K562 (cell line): ENCODE results near the gene TMEM19. TPM values are rescaled to one million over a fixed set of nuclear protein-coding genes. Genes with fewer than 3 reads are reported as not detected.

ENCODE experiments used
- CXXC5 ChIP-seq: fragments of 250-450 bp; sonication (Bioruptor Pico); IDR thresholded peaks from 2 replicates; pipeline ENCODE4 v1.8.0; 2022; ENCODE audit warnings: inconsistent platforms, mild to moderate bottlenecking, moderate library complexity
- FOS ChIP-seq: IDR thresholded peaks from 3 replicates; pipeline ENCODE4 v1.6.1; 2011; ENCODE audit not compliant: insufficient read length; ENCODE audit errors: extremely low read depth
- HNRNPLL ChIP-seq: fragments of 200-400 bp; formaldehyde crosslinking; IDR thresholded peaks from 2 replicates; pipeline ENCODE4 v1.6.1; 2017; ENCODE audit warnings: low read length, low read depth, mild to moderate bottlenecking; ENCODE audit not compliant: poor library complexity, severe bottlenecking
- JUND ChIP-seq, 2 experiments: IDR thresholded peaks; 2 replicates in 1 of 2; 3 replicates in 1 of 2; pipeline ENCODE4 v1.6.1; 2011; ENCODE audit warnings: borderline replicate concordance in 2 of 2, low read depth in 2 of 2, low read length in 2 of 2, improper control_type of control experiment in 1 of 2, missing biosample characterization in 1 of 2, missing genetic modification characterization in 1 of 2, missing genetic modification reagents in 1 of 2
- L3MBTL2 ChIP-seq: fragments of 450-650 bp; IDR thresholded peaks from 2 replicates; pipeline ENCODE4 v1.6.1; 2016; ENCODE audit warnings: mild to moderate bottlenecking, moderate library complexity
- MTA1 ChIP-seq: fragments of 450-650 bp; IDR thresholded peaks from 2 replicates; pipeline ENCODE4 v1.6.1; 2017; ENCODE audit warnings: borderline replicate concordance
- POLR2AphosphoS5 ChIP-seq: IDR thresholded peaks from 2 replicates; pipeline ENCODE4 v1.6.1; 2011; ENCODE audit warnings: mild to moderate bottlenecking, low read depth, low read length, moderate library complexity; ENCODE audit not compliant: control insufficient read depth, insufficient read depth
- SIN3A ChIP-seq, 2 experiments: fragments of 150-350 bp in 1 of 2; IDR thresholded peaks; 2 replicates each; pipeline ENCODE4 v1.6.1; 2011 to 2016; ENCODE audit warnings: borderline replicate concordance in 2 of 2, low read depth in 2 of 2, low read length in 2 of 2, mild to moderate bottlenecking in 2 of 2, moderate library complexity in 2 of 2; ENCODE audit not compliant: control insufficient read depth in 1 of 2
- TAF9B ChIP-seq: fragments of 450-650 bp; IDR thresholded peaks from 2 replicates; pipeline ENCODE4 v1.6.1; 2018; ENCODE audit warnings: mild to moderate bottlenecking; ENCODE audit not compliant: partially characterized antibody
- TEAD1 ChIP-seq, 2 experiments: fragments of 450-650 bp in 1 of 2; sonication (generic) in 1 of 2; formaldehyde crosslinking; IDR thresholded peaks; 2 replicates each; pipeline versions ENCODE4 v1.4.0 to v1.8.0; 2020 to 2022; ENCODE audit warnings: mild to moderate bottlenecking in 2 of 2, missing genetic modification reagents in 1 of 2
- THRA ChIP-seq: fragments of 450-650 bp; IDR thresholded peaks from 2 replicates; pipeline ENCODE4 v1.6.1; 2017; ENCODE audit warnings: mild to moderate bottlenecking, moderate library complexity
- TRIM28 ChIP-seq: fragments of 450-650 bp; IDR thresholded peaks from 2 replicates; pipeline ENCODE4 v1.6.1; 2017
- ZBTB43 ChIP-seq: sonication (generic); formaldehyde crosslinking; IDR thresholded peaks from 2 replicates; pipeline ENCODE4 v1.8.0; 2023; ENCODE audit warnings: mild to moderate bottlenecking, missing genetic modification reagents
- ZNF140 ChIP-seq: fragments of 250-450 bp; sonication (Bioruptor Pico); IDR thresholded peaks from 2 replicates; pipeline ENCODE4 v1.8.0; 2021; ENCODE audit warnings: moderate library complexity, mild to moderate bottlenecking, inconsistent platforms
- ZNF212 ChIP-seq: fragments of 450-650 bp; formaldehyde crosslinking; IDR thresholded peaks from 2 replicates; pipeline ENCODE4 v1.4.0; 2020; ENCODE audit warnings: mild to moderate bottlenecking
- ZNF232 ChIP-seq: sonication (generic); formaldehyde crosslinking; IDR thresholded peaks from 2 replicates; pipeline ENCODE4 v1.8.0; 2022; ENCODE audit warnings: mild to moderate bottlenecking, missing genetic modification reagents
- ZNF253 ChIP-seq: fragments of 250-450 bp; sonication (Bioruptor Pico); conservative IDR thresholded peaks from 2 replicates; pipeline ENCODE4 v1.6.1; 2021; ENCODE audit warnings: mild to moderate bottlenecking
- ZNF263 ChIP-seq: sonication (generic); formaldehyde crosslinking; IDR thresholded peaks from 2 replicates; pipeline ENCODE4 v1.8.0; 2022; ENCODE audit warnings: mild to moderate bottlenecking, missing genetic modification reagents, borderline replicate concordance
- ZNF778 ChIP-seq: fragments of 450-650 bp; formaldehyde crosslinking; IDR thresholded peaks from 2 replicates; pipeline ENCODE4 v1.4.0; 2020; ENCODE audit warnings: mild to moderate bottlenecking, moderate library complexity
- polyA plus RNA-seq, 8 experiments: library from polyadenylated mRNA; depleted of rRNA in 4 of 8; stranded (reverse) in 5 of 8; unstranded in 3 of 8; fragments of >200 nt; fragmentation: Nextera tagmentation in 2 of 8; fragmentation: Illumina TruSeq in 1 of 8; extraction: Ambion mirVana in 2 of 8; extraction: Trizol in 1 of 8; gene quantifications; 2 replicates each; pipeline versions ENCODE4 v1.2.1 to v1.2.3, GENCODE V29; 2011 to 2014; ENCODE audit warnings: inconsistent platforms in 1 of 8, missing spikeins in 1 of 8
- total RNA-seq, 7 experiments: library from RNA; depleted of rRNA in 6 of 7; stranded (reverse); fragments of >200 nt in 6 of 7; fragmentation: Illumina TruSeq in 2 of 7; extraction: Trizol in 2 of 7; gene quantifications; 2 replicates each; pipeline versions ENCODE4 v1.2.1 to v1.2.3, GENCODE V29; 2011 to 2021; ENCODE audit warnings: low replicate concordance in 1 of 7
- TF ChIP-seq, protein P1 (sequence below): fragments of 450-650 bp; conservative IDR thresholded peaks from 2 replicates; pipeline ENCODE4 v1.6.1; 2016; ENCODE audit warnings: missing genetic modification characterization, low read depth, mild to moderate bottlenecking, control low read depth, missing compliant biosample characterization
- TF ChIP-seq, protein P2 (sequence below): fragments of 250-450 bp; sonication (Bioruptor Pico); IDR thresholded peaks from 2 replicates; pipeline ENCODE4 v1.6.1; 2021; ENCODE audit warnings: mild to moderate bottlenecking

TMEM19 gene
- total and polyA plus RNA-seq, 9 of the 15 experiments (the other 6 are each of a cell fraction or from before 2014, with no cell fraction given): 8.2 to 24.2 (median 17.2) TPM

GRCh38 chr12:71662849-71663560, 22.9 kb upstream of the TMEM19 start (continued):
- TF ChIP-seq, protein P1, sequence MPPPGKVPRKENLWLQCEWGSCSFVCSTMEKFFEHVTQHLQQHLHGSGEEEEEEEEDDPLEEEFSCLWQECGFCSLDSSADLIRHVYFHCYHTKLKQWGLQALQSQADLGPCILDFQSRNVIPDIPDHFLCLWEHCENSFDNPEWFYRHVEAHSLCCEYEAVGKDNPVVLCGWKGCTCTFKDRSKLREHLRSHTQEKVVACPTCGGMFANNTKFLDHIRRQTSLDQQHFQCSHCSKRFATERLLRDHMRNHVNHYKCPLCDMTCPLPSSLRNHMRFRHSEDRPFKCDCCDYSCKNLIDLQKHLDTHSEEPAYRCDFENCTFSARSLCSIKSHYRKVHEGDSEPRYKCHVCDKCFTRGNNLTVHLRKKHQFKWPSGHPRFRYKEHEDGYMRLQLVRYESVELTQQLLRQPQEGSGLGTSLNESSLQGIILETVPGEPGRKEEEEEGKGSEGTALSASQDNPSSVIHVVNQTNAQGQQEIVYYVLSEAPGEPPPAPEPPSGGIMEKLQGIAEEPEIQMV: no peak
- TF ChIP-seq TEAD1 (CRISPR knock-in tag; IDR thresholded peaks at IDR 0.05): peak in 1 of 2 experiments; percentile 68; a peak in 1 of 4 replicates
- TF ChIP-seq MTA1: no peak
- no peak for TF ChIP-seq TRIM28
- TF ChIP-seq THRA: no peak
- peak; percentile 64; the same call in 1 of the 2 replicates for TF ChIP-seq L3MBTL2
- TF ChIP-seq ZNF232 (CRISPR knock-in tag): no peak
- no peak for TF ChIP-seq FOS
- no peak for TF ChIP-seq ZNF778 (CRISPR knock-in tag)
- TF ChIP-seq TAF9B: no peak
- TF ChIP-seq ZNF263: no peak
- no peak for TF ChIP-seq HNRNPLL
- TF ChIP-seq JUND (IDR thresholded peaks at IDR 0.05; ENCODE audit: borderline replicate concordance, low read depth, low read length): peak; percentile 26; the same call in 1 of the 2 replicates
- 0 out of 3 replicates have a peak, but pooled peaks have one; percentile 14 for TF ChIP-seq JUND (tag; IDR thresholded peaks at IDR 0.05; ENCODE audit: borderline replicate concordance, low read depth, low read length)
- no peak for TF ChIP-seq ZBTB43 (CRISPR knock-in tag)
- peak; percentile 34; the same call in 1 of the 2 replicates for TF ChIP-seq POLR2AphosphoS5
- no peak for TF ChIP-seq ZNF212 (CRISPR knock-in tag)
- TF ChIP-seq, protein P2, sequence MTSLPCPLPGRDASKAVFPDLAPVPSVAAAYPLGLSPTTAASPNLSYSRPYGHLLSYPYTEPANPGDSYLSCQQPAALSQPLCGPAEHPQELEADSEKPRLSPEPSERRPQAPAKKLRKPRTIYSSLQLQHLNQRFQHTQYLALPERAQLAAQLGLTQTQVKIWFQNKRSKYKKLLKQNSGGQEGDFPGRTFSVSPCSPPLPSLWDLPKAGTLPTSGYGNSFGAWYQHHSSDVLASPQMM: no peak
- no peak for TF ChIP-seq CXXC5 (CRISPR knock-in tag)
- TF ChIP-seq SIN3A (IDR thresholded peaks at IDR 0.05; ENCODE audit: borderline replicate concordance in 2 of 2, control insufficient read depth in 1 of 2, low read depth in 2 of 2, low read length in 2 of 2): peak in 1 of 2 experiments; percentile 41; a peak in 2 of 4 replicates
- TF ChIP-seq ZNF253 (CRISPR knock-in tag): no peak
- no peak for TF ChIP-seq ZNF140
